IMR-90 (cell line): Measurements from ENCODE around the gene KRTAP10-11. TPM values are rescaled to one million over a fixed set of nuclear protein-coding genes. Genes with fewer than 3 reads are reported as not detected.

Experiments
- ATAC-seq: fragments of 200-7000 bp; cut with Tn5 transposase; 2 replicates; pipeline ENCODE4 v1.9.1; 2020; ENCODE audit warnings: low read depth, mild to moderate bottlenecking, moderate library complexity
- BruUV-seq: library from RNA; stranded (reverse); fragments of 400-500 nt; replicated peaks from 2 replicates; lab custom pipeline; 2021; lab: Mats Ljungman, UMichigan
- CTCF ChIA-PET: fragments of 300-600 bp; formaldehyde crosslinking; extraction: SDS; loops from one replicate; lab custom pipeline; 2021; ENCODE audit warnings: antibody characterized with exemption; lab: Yijun Ruan, JAX
- POLR2A ChIA-PET: fragments of 300-600 bp; sonication (Branson Sonifier 250); formaldehyde crosslinking; loops from one replicate; lab custom pipeline; 2022; ENCODE audit warnings: antibody characterized with exemption; ENCODE audit not compliant: unreplicated experiment; lab: Charles Lee
- DNase-seq: peaks from one replicate; pipeline ENCODE4 v3.0.0; 2013
- H2AFZ ChIP-seq: replicated peaks from 2 replicates; pipeline ENCODE3; 2013; ENCODE audit warnings: low read length, mild to moderate bottlenecking; ENCODE audit not compliant: poor library complexity
- H2AK5ac ChIP-seq: 2 replicates; pipeline ENCODE4 v1.6.1; 2013; ENCODE audit warnings: low read depth, low read length, inconsistent platforms
- H2AK9ac ChIP-seq: replicated peaks from 2 replicates; pipeline ENCODE3; 2013; ENCODE audit warnings: mild to moderate bottlenecking, low read depth, low read length, moderate library complexity; ENCODE audit not compliant: poor library complexity
- H2BK120ac ChIP-seq: 2 replicates; pipeline ENCODE4 v1.6.1; 2013; ENCODE audit warnings: low read depth, low read length, inconsistent platforms
- H2BK15ac ChIP-seq: 3 replicates; pipeline ENCODE4 v1.6.1; 2013; ENCODE audit warnings: low read depth, low read length, inconsistent platforms
- H2BK20ac ChIP-seq: 2 replicates; pipeline ENCODE4 v1.6.1; 2013; ENCODE audit warnings: low read depth, mild to moderate bottlenecking, inconsistent platforms, low read length, moderate library complexity
- H2BK5ac ChIP-seq: 2 replicates; pipeline ENCODE4 v1.6.1; 2013; ENCODE audit warnings: mild to moderate bottlenecking, low read depth, low read length, inconsistent platforms; ENCODE audit not compliant: poor library complexity, severe bottlenecking
- H3K14ac ChIP-seq: replicated peaks from 2 replicates; pipeline ENCODE4 v1.6.1; 2013; ENCODE audit warnings: low read depth, low read length, inconsistent platforms
- H3K18ac ChIP-seq: 2 replicates; pipeline ENCODE4 v1.6.1; 2013; ENCODE audit warnings: low read depth, low read length, control low read depth
- H3K23ac ChIP-seq: 2 replicates; pipeline ENCODE4 v1.6.1; 2013; ENCODE audit warnings: low read depth, low read length, inconsistent platforms
- H3K27ac ChIP-seq: 2 replicates; pipeline ENCODE4 v1.5.1; 2013; ENCODE audit warnings: mild to moderate bottlenecking, control low read depth, low read length; ENCODE audit not compliant: insufficient read depth
- H3K27me3 ChIP-seq: 2 replicates; pipeline ENCODE4 v1.6.1; 2013; ENCODE audit warnings: low read length; ENCODE audit not compliant: control insufficient read depth, insufficient read depth
- H3K36me3 ChIP-seq: 2 replicates; pipeline ENCODE4 v1.6.1; 2013; ENCODE audit warnings: low read length, mixed read lengths; ENCODE audit not compliant: control insufficient read depth, insufficient read depth
- H3K4ac ChIP-seq: 2 replicates; pipeline ENCODE4 v1.6.1; 2013; ENCODE audit warnings: low read depth, low read length, inconsistent platforms
- H3K4me1 ChIP-seq: 2 replicates; pipeline ENCODE4 v1.6.1; 2013; ENCODE audit warnings: low read length, mixed read lengths; ENCODE audit not compliant: control insufficient read depth, insufficient read depth
- H3K4me2 ChIP-seq: 2 replicates; pipeline ENCODE4 v1.6.1; 2013; ENCODE audit warnings: low read depth, mild to moderate bottlenecking, control low read depth, low read length, moderate library complexity
- H3K4me3 ChIP-seq: 2 replicates; pipeline ENCODE4 v1.5.1; 2013; ENCODE audit warnings: low read depth, mild to moderate bottlenecking, control low read depth, low read length, moderate library complexity; ENCODE audit not compliant: insufficient read depth
- H3K56ac ChIP-seq: 2 replicates; pipeline ENCODE4 v1.6.1; 2013; ENCODE audit warnings: low read length, inconsistent platforms; ENCODE audit not compliant: insufficient read depth; ENCODE audit errors: extremely low read depth
- H3K79me1 ChIP-seq, 2 experiments: 2 replicates each; pipeline ENCODE4 v1.6.1; 2013; ENCODE audit warnings: low read length in 2 of 2, inconsistent platforms in 1 of 2, low read depth in 1 of 2
- H3K9ac ChIP-seq: 2 replicates; pipeline ENCODE4 v1.6.1; 2013; ENCODE audit warnings: low read depth, low read length, control low read depth
- H3K9me1 ChIP-seq: 2 replicates; pipeline ENCODE4 v1.6.1; 2013; ENCODE audit warnings: low read length, inconsistent platforms; ENCODE audit not compliant: insufficient read depth
- H3K9me3 ChIP-seq: 2 replicates; pipeline ENCODE4 v1.6.1; 2013; ENCODE audit warnings: low read length; ENCODE audit not compliant: control insufficient read depth, insufficient read depth
- H4K20me1 ChIP-seq: 2 replicates; pipeline ENCODE4 v1.6.1; 2013; ENCODE audit warnings: low read length, inconsistent platforms; ENCODE audit not compliant: insufficient read depth
- H4K5ac ChIP-seq: 2 replicates; pipeline ENCODE4 v1.6.1; 2013; ENCODE audit warnings: mild to moderate bottlenecking, low read depth, low read length, control low read depth
- H4K8ac ChIP-seq, 2 experiments: 2 replicates each; pipeline ENCODE4 v1.6.1; 2013; ENCODE audit warnings: low read depth in 2 of 2, low read length in 2 of 2, control low read depth in 1 of 2, inconsistent platforms in 1 of 2
- H4K91ac ChIP-seq: 2 replicates; pipeline ENCODE4 v1.6.1; 2013; ENCODE audit warnings: low read depth, low read length, inconsistent platforms; ENCODE audit not compliant: insufficient read depth
- CEBPB ChIP-seq: IDR thresholded peaks from 2 replicates; pipeline ENCODE4 v1.6.1; 2012; ENCODE audit warnings: low read depth, low read length, improper control_type of control experiment
- CHD1 ChIP-seq: IDR thresholded peaks from 2 replicates; pipeline ENCODE4 v1.6.1; 2012; ENCODE audit warnings: low read depth, low read length, improper control_type of control experiment
- MXI1 ChIP-seq: IDR thresholded peaks from 2 replicates; pipeline ENCODE4 v1.6.1; 2012; ENCODE audit warnings: low read depth, mild to moderate bottlenecking, low read length, moderate library complexity, borderline replicate concordance
- RAD21 ChIP-seq: IDR thresholded peaks from 2 replicates; pipeline ENCODE4 v1.6.1; 2012; ENCODE audit warnings: low read length, improper control_type of control experiment
- WGBS, 2 experiments: methylation state at CpG; one replicate each; pipeline versions ENCODE4 v1.1.5 to v1.1.7; 2013; ENCODE audit warnings: missing lambda C conversion rate in 2 of 2; ENCODE audit not compliant: insufficient read length in 1 of 2; ENCODE audit errors: extremely low coverage in 2 of 2; 5-methylcytosine and 5-hydroxymethylcytosine counted together
- dilution Hi-C: fragments of 300-500 bp; cut with HindIII; formaldehyde crosslinking; loops from one replicate; pipeline ENCODE4 v1.14.3; 2018; ENCODE audit warnings: low sequenced_read_pairs; ENCODE audit not compliant: unreplicated experiment
- in situ Hi-C: fragments of 300-500 bp; cut with MboI; formaldehyde crosslinking; loops from 3 replicates; pipeline ENCODE4 v1.14.3; 2019; ENCODE audit warnings: low sequenced_read_pairs, inconsistent platforms, mixed read lengths
- intact Hi-C: fragments of 100-400 bp; cut with micrococcal nuclease; formaldehyde crosslinking; loops from 2 replicates; pipeline ENCODE4 v1.10.0; 2022
- polyA plus RNA-seq, 3 experiments: library from polyadenylated mRNA; depleted of rRNA; stranded (reverse); fragments of >200 nt; gene quantifications; 2 replicates each; pipeline ENCODE4 v1.2.3, GENCODE V29; 2012; ENCODE audit warnings: low replicate concordance in 1 of 3
- total RNA-seq: library from RNA; depleted of rRNA; stranded (reverse); fragments of >200 nt; gene quantifications from 2 replicates; pipeline ENCODE4 v1.2.3, GENCODE V29; 2012
- TF ChIP-seq, protein P1 (sequence below): fragments of 150-350 bp; IDR thresholded peaks from 2 replicates; pipeline ENCODE4 v1.6.1; 2016; ENCODE audit warnings: low read depth, mild to moderate bottlenecking, low read length, moderate library complexity, borderline replicate concordance

Gene KRTAP10-11
- total and polyA plus RNA-seq, 2 of the 4 experiments (the other 2 are of a cell fraction) = not detected

GRCh38 chr21:44613386-44614155 lies 32.6 kb upstream of the KRTAP10-11 start:
- in situ Hi-C loops (no loop called here), intact Hi-C loops (no loop called here), dilution Hi-C loops (no loop called here)
- no peak overlapping the region for H2AK9ac ChIP-seq
- H3K27ac ChIP-seq = no peak overlapping the region
- H3K14ac ChIP-seq = no peak overlapping the region
- no peak overlapping the region for H4K91ac ChIP-seq
- no TSS peak for BruUV-seq
- H2BK120ac ChIP-seq = no peak overlapping the region
- TF ChIP-seq, protein P1, sequence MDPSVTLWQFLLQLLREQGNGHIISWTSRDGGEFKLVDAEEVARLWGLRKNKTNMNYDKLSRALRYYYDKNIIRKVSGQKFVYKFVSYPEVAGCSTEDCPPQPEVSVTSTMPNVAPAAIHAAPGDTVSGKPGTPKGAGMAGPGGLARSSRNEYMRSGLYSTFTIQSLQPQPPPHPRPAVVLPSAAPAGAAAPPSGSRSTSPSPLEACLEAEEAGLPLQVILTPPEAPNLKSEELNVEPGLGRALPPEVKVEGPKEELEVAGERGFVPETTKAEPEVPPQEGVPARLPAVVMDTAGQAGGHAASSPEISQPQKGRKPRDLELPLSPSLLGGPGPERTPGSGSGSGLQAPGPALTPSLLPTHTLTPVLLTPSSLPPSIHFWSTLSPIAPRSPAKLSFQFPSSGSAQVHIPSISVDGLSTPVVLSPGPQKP = no peak
- TF ChIP-seq CEBPB (no peak), MXI1 (no peak), RAD21 (no peak), CHD1 (no peak)
- no peaks in the 10 kb centered on the region for H3K9me1 ChIP-seq
- no peak overlapping the region for H2AK5ac ChIP-seq
- no peak overlapping the region for H2BK15ac ChIP-seq
- no peak overlapping the region for H3K23ac ChIP-seq
- 75% methylated on average over 11 of the region's 26 CpGs; no CpG with 5 or more reads in 1 of the 2 experiments for WGBS, 2 experiments
- no peaks in the 10 kb centered on the region for H4K20me1 ChIP-seq
- CTCF ChIA-PET = no interaction called here
- no peak overlapping the region for H3K18ac ChIP-seq
- H3K4ac ChIP-seq = no peak overlapping the region
- peaks cover 13% of the 10 kb centered on the region for H3K9me3 ChIP-seq
- H2BK20ac ChIP-seq = no peak overlapping the region
- POLR2A ChIA-PET = no interaction called here
- ATAC-seq (no peak), DNase-seq (no peak)
- H4K5ac ChIP-seq = no peak overlapping the region
- H3K9ac ChIP-seq = no peak overlapping the region
- no peaks in the 10 kb centered on the region for H3K36me3 ChIP-seq
- no peaks in the 10 kb centered on the region for H3K79me1 ChIP-seq
- no peak overlapping the region for H3K4me2 ChIP-seq
- H2BK5ac ChIP-seq = no peak overlapping the region
- peaks cover 3% of the 10 kb centered on the region; the same call in 1 of the 2 replicates for H3K27me3 ChIP-seq
- no peak overlapping the region for H3K56ac ChIP-seq
- no peak overlapping the region for H2AFZ ChIP-seq
- H3K4me3 ChIP-seq = no peak overlapping the region
- H4K8ac ChIP-seq = no peak overlapping the region
- no peaks in the 10 kb centered on the region for H3K4me1 ChIP-seq
